LNCaP clone FGC (cell line): ENCODE results near the gene GRK3.

Experiments used
- DNase-seq: peaks from one replicate; pipeline ENCODE4 v3.0.0-alpha.2; 2011; ENCODE audit warnings: low read depth
- H3K4me3 ChIP-seq: 2 replicates; pipeline ENCODE4 v1.5.1; 2011; ENCODE audit warnings: mild to moderate bottlenecking, low read depth, low read length, control low read depth
- CTCF ChIP-seq: IDR thresholded peaks from 2 replicates; pipeline ENCODE4 v1.5.1; 2012; ENCODE audit warnings: mild to moderate bottlenecking; ENCODE audit not compliant: control insufficient read depth, insufficient read depth; ENCODE audit errors: extremely low read depth

GRK3 gene

GRCh38 chr22:25641650-25642049, 77.2 kb downstream of the GRK3 start:
- H3K4me3 ChIP-seq: no peak overlapping the region
- TF ChIP-seq CTCF: no peak
- DNase-seq: no peak

GRCh38 chr22:25643232-25644000, 78.9 kb downstream of the GRK3 start:
- TF ChIP-seq CTCF: no peak
- no peak overlapping the region for H3K4me3 ChIP-seq
- peak; percentile 72 for DNase-seq

- DNase-seq: no peak
- no peak for TF ChIP-seq CTCF
- no peak overlapping the region for H3K4me3 ChIP-seq
Observed at GRCh38 chr22:25644122-25644521, 79.6 kb downstream of the GRK3 start.

GRCh38 chr22:25645266-25645665, 80.8 kb downstream of the GRK3 start:
- no peak for TF ChIP-seq CTCF
- DNase-seq: no peak
- H3K4me3 ChIP-seq: no peak overlapping the region

GRCh38 chr22:25645964-25646363, 81.5 kb downstream of the GRK3 start:
- no peak for TF ChIP-seq CTCF
- DNase-seq: no peak
- no peak overlapping the region for H3K4me3 ChIP-seq

- DNase-seq: no peak
- TF ChIP-seq CTCF: no peak
- no peak overlapping the region for H3K4me3 ChIP-seq
Observed at GRCh38 chr22:25650833-25651232, 86.4 kb downstream of the GRK3 start.

GRCh38 chr22:25651332-25652085, 87.0 kb downstream of the GRK3 start:
- no peak overlapping the region for H3K4me3 ChIP-seq
- no peak for DNase-seq
- TF ChIP-seq CTCF: no peak
